Stimulated activated CD8-positive, alpha-beta memory T cell treated with anti-CD3 and anti-CD28 coated beads, Interleukin-15, amount 100 ng/mL, for 48 hours (primary cell): Measurements from ENCODE around the gene AXIN1.

Source experiments
- DNase-seq, 2 donors: peaks; one replicate each; pipeline ENCODE4 v3.0.0-alpha.2; 2020; ENCODE audit warnings: low read depth in 2 of 2

The AXIN1 gene

DNA sequence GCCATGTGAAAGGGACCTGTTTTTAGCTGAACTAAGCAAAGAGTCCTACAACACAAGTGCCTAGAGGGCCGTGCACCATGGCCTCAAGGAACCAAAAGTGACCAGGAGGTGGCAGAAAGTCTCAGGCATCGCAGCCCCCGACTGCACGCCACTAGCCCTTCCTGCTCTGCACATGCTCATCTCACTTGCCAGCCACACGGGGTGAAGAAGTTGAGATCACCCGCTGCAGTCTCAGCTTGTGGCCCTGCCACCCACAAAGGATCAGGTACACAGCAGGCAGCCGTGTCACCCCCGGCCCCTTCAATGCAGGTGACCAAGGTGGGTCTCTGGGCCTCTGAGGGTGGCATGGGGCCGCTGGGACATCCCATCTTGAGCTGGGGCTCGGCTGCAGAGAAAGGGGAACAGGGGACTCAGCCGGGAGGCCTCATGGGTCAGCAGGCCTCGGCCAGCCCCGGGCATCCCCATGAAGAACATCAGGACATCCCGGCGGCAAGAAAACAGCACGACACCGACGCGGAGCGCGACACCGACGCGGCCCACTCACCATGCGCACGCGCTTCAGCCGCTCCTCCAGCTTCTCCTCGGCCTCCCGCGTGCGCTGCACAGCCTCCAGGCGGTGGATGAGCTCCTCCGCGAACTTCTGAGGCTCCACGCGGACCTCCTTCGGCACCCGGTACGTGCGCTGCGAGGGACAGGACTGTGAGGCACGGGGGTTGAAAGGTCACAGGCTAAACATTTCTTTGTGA, 48.6 kb downstream of the AXIN1 start:
- DNase-seq, result no peak

DNA sequence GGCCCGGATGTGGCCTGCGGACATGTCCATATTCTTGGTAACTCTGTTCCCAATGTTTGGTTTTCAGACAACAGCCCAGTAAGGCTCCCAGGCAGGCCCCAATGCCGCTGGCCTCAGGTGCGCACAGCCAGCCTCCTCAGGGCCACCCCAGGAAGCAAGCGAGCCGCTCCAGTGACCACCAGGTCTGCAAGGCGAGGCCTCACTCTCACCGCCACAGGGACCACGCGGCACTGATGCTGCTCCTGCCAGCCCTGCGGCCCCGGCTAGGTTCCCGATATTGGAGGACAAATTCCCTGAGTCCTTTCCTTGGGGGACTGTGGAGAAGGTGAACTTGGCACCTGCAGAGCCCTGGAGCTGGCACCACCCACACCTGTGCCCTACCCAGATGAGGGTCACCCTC, 50.6 kb downstream of the AXIN1 start:
- no peak for DNase-seq

DNA sequence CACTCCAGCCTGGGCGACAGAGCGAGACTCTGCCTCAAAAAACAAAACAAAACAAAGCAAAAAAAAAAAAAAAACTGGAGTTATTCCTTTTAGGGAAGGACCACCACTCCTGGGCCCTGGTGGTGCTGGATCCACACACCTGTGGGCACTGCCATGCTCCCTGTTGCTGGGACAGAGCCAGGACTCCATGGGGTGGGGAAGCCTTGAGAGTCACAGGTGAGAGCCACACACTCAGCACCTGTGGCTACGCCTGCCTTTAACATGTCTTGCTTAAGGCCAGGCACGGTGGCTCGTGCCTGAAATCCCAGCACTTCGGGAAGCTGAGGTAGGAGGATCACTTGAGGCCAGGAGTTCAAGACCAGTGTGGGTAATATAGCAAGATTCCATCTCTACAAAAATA, 51.3 kb downstream of the AXIN1 start:
- DNase-seq, result no peak

DNA sequence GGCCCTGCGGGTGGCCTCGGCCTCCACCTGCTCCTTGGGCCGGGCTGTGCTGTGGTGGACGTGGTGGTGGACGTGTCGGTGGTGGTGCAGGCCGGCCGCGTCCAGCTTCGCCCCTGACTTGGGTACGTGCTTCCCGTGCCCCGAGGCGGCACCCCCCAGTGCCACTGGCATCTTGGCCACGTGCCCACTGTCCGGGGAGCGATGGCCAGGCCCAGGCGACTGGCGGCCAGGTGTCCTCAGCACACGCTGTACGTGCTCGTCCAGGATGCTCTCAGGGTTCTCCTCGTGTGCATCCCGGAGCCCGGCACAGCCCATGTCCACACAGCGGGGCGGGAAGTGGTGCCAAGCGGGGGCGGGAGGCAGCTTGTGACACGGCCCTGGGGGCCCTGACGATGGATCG, 54.7 kb downstream of the AXIN1 start:
- no peak for DNase-seq

DNA sequence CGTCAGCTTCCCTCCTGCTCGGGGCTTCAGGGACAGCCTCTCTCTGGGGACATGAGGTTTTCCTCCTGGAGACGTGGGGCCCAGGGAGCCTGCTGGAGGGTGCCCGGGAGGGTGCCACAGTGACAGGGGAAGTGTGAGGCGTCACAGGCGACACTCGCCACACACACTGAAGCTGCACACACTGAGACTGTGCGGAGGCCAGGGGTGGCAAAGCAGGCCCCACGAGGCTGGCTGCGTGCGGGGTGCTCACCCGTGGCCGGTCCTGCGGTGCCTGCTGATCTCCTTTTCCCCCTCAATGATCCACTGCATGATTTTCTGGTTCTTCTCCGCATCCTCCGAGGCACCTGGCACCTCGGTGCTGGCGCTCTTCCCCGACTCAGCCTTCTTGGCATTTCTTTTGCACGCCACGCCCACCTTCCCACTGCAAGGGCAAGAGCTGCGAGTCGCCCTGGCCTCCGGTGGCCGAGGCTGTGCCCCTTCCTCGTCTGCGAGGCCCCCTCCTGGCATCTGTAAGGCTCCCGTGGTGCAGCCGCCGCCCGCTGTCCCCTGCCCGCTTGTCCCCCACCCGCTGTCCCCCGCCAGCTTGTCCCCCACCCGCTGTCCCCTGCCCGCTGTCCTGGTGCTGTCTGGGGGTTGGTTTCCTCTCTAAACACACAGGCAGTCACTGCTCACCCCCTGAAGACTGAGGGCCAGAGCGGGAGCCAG, 55.6 kb downstream of the AXIN1 start:
- no peak for DNase-seq

DNA sequence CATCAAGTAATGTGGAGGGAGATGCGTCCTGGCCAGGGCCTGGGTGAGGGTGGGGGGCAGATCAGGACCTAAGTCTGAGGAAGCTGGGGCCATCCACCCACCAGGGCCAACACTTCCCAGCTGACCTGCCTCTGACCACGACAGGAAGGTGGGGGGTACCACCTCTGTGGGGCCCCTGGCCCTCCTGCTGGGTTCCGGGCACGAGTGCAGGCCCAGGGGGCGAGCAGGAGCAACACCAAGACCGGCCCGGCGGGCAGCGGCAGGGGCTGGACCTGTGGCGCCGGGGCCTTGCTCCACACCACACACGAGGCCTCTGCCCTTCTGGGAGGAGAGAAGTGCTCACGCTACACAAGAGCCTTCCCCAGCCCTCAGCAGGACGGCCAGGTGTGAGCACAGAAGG, 56.2 kb downstream of the AXIN1 start:
- no peak for DNase-seq

DNA sequence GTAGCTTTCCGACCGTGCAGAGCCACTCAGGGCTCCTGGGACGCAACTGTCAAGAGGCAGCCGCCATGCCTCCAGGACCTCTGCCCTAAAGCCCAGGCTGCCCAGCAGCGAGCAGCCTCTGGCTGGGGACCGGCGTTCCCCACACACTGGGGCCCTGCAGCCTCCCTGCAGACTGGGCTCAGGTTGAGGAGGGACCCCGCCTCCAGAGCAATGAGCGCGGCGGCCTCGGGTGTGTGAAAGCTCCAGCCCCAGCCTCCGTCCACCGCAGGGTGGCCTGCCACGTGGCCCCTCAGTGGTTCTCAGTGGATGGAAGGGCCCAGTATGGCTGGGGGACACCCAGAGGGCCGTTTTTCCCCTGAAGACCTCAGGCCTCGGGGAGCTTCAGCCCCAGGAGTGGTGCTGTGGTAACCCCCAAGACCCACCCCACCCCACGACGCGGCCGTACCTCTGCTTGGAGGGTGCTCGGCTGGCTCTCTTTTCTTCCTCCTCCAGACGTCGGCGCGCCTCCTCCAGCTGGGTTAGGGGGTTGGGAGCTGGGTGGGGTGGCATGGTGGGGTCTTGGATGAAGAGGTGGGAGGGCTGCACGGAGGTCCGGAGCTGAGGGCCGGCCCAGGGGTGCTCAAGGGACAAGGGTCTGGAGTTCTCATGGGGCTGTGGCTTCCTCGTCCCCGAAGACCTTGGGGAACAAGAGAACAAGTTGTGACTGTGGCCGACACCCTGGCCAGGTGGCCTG, 59.3 kb downstream of the AXIN1 start:
- no peak for DNase-seq

DNA sequence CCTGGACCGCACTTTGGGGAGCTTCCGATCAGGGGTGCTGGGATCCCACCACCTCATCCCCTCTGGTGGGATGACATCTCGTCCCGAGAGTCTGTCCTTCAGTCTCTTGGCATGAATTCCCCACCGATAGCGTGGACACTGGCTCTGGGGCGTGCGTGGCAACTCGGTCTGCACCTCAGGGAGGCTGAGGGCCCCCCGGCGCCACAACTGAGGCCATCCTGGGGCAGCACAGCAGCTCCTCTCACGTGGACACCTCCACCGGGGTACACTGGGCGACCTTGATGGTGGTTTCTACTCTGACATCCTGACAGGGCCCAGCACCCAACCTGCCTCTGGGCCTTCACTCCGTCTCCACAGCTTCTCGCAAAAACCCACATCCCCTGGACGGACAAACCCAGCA, 61.0 kb downstream of the AXIN1 start:
- no peak for DNase-seq

DNA sequence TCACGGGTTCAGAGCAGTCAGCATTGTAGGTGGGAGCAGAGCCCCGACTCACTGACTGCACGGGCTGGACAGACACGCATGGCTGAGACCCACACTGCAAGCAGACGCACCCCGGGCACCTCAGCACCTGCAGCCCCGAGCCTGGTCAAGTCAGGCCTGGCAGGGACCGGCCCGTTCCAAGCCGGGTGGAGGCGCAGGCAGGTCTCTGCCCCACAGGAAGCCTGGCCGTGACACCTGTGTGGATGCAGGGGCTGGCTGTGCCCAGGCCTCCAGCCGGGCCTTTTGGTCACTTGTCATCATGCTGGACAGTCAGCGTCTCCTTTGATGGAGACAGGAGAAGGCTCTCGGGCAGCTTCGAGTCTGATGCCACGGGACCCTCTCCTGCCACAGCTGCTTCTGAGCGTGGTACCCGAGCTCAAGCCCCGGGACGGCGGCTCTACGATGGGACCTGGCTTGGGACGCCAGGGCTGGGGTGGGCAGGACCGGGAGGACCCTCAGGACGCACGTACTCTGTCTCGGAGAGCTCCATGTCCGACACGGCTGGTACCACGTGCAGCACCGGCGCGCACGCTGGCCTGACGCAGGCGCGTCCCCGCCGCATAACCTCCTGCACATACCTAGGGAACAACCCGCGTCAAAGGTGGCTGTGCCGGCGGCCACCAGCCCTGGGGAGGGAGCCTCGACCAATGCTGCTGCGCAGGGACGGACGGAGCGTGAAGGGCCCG, 61.7 kb downstream of the AXIN1 start:
- no peak for DNase-seq

DNA sequence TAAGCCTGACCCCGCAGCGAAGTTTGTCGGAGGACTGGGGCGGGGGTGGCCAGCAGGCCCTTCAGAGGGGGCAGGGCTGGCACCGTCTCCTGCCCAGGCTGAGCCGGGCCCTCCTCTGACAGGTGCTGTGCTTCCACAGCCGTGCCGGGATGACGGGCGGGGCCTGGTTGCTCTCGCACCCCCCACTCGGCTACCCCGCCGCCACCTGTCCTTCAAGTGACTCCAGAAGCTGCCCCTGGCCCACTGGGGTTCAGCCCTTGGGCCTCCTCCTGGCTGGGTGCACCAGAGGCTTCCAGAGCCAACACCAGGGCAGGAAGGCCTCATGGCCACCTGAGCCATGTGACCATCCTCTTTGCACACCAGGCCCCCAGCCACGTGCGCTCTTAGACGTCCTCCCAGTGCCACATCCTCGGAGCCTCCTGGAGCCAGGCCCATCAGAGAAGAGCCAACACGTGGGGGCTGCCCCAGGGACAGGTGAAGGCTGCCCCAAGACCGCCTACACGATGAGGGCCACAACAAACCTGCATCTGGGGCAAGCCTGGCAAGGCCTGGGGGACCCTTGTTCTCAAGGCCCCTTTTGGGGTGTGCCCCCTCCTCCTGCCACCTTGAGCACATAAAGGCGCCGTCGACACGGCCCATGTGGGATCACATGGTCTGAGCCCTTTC, 62.4 kb downstream of the AXIN1 start:
- DNase-seq, result no peak

DNA sequence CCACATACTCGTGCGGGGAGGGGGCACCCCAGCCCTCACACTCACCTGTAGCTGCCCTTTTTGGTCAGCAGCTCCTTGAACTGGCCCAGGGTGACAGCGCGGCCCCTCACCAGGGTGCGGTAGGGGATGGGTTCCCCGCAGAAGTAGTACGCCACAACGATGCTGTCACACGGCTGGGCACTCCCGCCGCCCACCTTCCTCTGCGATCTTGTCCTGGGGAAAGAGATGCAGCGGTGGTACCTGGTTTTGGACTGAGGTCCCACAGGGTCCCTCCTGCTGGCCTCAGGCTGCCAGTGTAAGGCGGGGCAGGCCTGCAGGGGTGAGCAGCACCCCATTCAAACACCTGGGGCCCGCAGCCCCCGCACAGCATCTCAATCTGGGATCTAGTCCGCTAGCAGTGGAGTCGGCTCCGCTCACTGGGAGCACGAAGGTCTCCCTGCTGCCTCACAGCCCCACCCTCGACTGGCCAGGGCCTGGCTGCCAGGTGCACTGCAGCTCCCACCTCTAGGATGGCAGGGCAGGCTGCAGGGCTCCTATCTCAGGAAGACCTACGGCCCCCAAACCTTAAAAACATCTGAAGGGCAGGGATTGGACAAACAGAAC, 63.0 kb downstream of the AXIN1 start:
- no peak for DNase-seq

DNA sequence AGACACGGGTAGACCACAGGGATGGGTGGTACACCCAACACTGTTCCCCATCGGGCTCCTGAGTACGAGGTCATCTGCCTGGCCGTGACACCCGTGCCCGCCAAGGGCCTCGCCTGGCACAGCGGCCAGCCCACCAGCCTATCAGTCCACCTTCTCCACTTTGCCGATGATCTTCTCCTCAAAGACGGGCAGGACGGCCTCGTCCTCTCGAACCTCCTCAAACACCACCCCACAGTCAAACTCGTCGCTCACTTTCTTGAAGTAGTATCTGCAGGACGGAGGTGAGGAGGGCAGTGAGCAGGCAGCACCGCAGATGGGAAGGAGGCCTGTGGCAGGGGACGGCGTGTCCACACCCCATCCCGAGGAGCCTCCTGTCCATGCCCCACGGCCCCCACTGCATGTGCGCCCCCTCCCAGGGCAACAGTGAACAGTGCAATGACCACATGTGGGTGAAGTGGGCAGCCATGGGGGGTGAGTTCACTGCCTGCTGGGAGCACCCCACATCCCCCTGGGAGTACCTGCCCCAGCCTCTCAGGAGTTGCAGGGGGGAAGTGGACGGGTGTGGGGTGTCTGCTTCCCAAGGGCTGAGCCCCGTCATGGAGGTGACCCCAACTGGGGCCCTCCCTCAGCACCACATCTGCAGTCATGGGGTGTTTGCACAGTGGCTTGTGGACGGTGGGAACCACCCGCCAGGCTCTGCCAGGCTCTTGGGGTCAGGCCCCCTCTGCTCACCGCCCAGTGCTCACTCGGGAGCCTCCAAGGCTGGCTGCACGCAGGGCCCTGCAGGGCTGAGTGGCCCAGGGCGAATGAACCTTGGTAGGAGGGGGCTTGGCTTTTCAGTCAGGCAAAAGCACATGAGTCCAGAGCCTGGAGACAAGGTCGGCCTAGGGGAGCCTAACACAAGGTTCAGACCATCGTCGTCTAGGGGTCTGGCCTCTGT, 64.3 kb downstream of the AXIN1 start:
- DNase-seq, result no peak

DNA sequence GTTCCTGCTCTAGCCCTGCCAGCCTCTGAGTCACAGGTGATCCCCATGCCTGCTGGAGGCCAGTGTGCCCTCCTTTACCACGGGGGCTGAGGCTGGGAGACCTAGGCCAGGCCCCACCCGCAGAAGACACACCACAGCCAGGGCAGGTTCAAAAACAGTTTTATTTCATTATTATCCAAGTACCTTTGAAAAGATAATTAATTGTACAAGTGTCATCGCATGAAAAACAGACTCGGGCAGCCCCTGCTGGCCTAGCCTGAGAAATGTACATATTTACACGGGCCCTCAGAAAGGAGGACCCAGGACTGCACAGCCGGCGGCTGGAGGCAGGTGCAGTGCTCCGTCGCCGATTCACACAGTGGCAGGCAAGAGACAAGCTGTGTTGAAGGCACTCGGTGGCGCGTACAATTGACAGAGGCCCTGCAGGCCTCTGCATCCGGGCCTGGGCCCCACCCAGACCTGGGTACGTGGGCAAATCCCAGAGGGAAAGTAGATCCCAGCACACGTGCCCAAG, 65.2 kb downstream of the AXIN1 start:
- DNase-seq, result no peak

DNA sequence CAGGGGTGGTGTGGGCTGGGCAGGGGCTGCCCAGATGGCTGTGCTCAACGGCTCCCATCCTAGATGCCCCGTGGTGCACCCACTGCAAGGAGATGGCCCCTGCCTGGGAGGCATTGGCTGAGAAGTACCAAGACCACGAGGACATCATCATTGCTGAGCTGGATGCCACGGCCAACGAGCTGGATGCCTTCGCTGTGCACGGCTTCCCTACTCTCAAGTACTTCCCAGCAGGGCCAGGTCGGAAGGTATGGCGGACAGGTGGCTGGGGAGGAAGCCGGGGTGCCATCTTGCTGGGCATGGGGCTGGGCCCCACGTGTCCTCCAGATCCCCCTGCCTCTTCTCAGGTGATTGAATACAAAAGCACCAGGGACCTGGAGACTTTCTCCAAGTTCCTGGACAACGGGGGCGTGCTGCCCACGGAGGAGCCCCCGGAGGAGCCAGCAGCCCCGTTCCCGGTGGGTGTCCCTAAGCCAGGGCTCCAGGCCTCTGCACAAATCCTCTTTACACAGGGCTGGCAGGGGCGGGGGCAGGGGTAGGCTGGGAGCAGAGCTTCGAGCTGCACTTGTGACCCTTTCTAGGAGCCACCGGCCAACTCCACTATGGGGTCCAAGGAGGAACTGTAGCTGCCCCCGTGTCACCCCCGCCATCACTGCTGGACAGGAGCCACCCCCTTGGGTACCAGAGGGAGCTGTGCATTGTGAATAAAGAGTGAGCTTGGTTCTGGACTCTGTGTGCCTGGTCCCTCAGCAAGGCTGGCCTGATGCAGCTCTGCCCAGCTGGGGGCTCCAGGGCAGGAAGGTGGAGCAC, 65.8 kb downstream of the AXIN1 start:
- DNase-seq, result no peak

DNA sequence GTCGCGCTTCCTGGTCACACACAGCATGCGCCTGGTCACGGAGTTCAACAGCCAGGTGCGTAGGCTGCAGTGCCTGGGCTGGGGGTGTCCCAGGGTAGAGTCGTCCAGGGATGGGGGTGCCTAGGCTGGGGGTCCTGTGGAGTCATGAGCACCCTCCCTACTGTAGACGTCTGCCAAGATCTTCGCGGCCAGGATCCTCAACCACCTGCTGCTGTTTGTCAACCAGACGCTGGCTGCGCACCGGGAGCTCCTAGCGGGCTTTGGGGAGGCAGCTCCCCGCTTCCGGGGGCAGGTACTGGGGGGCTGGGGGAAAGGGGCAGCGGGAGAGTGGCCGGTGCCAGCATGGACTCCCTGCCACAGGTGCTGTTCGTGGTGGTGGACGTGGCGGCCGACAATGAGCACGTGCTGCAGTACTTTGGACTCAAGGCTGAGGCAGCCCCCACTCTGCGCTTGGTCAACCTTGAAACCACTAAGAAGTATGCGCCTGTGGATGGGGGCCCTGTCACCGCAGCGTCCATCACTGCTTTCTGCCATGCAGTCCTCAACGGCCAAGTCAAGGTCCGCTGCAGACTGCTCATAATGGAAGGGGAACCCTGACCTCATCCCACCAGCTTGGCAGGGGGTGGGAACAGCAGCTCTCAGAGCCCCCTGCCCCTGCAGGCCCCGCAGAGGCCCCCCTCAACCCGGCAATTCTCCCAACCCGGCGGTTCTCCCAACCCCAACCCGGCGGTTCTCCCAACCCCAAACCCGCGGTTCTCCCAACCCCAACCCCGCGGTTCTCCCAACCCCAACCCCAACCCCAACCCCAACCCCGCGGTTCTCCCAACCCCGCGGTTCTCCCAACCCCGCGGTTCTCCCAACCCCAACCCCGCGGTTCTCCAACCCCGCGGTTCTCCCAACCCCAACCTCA, 67.1 kb downstream of the AXIN1 start:
- DNase-seq, result no peak

DNA sequence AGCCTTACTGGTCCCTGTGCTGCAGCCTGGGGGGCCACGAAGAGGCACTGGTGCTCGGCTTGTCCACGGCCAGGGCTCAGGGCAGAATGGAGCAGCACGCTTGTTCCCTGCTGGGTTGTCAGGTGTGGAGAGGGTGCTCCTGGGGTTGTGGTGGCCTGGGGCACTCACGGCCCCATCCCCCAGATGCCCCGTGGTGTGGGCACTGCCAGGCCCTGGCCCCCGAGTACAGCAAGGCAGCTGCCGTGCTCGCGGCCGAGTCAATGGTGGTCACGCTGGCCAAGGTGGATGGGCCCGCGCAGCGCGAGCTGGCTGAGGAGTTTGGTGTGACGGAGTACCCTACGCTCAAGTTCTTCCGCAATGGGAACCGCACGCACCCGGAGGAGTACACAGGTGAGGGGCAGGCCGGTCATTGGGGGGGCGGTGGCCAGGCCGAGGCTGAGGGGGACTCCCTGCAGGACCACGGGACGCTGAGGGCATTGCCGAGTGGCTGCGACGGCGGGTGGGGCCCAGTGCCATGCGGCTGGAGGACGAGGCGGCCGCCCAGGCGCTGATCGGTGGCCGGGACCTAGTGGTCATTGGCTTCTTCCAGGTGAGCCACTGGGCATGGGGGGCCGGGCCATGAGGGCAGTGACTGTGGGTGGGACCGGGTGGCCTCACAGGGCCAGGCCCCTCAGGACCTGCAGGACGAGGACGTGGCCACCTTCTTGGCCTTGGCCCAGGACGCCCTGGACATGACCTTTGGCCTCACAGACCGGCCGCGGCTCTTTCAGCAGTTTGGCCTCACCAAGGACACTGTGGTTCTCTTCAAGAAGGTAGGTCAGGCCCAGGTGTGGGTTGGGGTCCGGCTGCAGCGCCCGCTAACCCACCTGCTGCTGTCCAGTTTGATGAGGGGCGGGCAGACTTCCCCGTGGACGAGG, 68.1 kb downstream of the AXIN1 start:
- no peak for DNase-seq
